Inferior parietal cortex (tissue), 1 donor: ENCODE measurements around the gene ANKFN1.

Source experiments
- DNase-seq: peaks from one replicate; pipeline ENCODE4 v3.0.0-alpha.2; 2016; ENCODE audit errors: extremely low spot score

ANKFN1 gene

DNA sequence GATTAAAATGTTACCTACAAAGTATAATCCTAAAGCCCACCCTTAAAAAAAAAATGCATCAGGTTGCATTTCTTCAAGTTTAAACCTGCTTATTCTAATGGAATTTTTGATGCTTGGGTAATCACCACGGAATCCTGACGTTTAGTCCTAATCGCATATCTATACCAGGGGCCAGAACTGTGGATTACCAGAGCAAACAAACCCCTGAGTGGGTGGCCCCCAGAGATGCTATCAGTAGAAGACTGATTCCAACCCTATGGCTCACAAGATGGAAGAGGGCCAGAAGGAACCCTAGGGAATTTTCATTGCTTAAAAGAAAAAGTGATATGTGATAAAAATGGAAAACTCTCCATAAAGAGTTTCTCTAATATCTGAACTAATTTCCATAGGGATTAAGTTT lies 288.0 kb downstream of the ANKFN1 start:
- no peak for DNase-seq

DNA sequence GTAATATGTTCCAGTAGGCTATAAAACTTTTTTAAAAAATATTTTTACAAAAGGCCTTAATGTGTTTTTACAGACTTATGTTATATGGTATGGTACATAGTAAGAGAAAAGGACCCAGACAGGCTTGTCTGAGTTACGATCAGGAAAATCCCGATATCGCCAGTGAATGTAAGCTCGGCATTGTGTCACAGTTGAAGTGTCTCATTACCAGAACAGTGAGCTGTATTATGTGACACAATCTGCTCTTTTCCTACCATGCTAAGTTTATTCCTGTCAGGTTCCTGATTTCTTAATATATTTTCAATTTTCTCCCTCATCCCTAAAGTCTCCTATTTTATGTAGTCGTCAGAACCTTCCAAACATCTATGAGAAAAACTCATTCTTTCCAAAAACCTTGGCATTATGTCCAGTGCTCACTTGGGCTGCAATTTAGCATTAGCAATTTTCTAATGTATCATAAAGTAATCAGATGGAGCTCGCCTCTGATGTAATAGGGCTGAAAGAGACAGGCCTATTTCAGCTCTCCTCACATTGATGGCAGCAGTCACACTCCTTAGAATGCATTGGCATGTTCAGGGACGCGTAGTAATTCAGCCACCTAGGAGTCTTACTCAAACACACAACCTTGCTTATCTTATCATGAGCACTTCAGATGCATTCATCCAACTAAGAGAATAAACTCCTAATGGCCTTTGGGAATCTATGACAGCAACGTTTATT lies 292.6 kb downstream of the ANKFN1 start:
- DNase-seq = no peak

- no peak for DNase-seq
Measured at GRCh38 chr17:56447171-56447570, 293.9 kb downstream of the ANKFN1 start.

GRCh38 chr17:56448371-56448770 lies 295.1 kb downstream of the ANKFN1 start:
- DNase-seq = no peak

GRCh38 chr17:56449176-56449575 lies 295.9 kb downstream of the ANKFN1 start:
- no peak for DNase-seq

- no peak for DNase-seq
Measured at GRCh38 chr17:56451629-56452028, 298.4 kb downstream of the ANKFN1 start.

DNA sequence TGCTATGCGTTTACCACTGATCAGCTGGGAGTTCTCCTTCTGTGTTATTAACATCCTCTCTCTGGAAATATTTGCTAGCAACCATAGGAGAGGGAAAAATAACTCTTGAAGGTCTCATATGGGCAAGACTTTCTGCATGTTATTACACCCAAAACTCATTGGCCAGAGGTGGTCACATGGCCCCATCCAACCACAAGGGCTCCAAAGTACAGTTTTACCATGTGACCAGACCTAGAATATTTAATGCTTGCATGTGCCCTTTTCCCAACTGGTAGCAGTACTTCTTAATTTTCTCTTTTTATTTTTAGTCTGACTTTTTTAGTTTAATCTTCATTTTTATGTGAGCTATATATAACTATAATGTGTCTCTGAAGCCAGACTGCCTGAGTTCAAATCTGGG lies 299.2 kb downstream of the ANKFN1 start:
- DNase-seq = no peak

GRCh38 chr17:56457501-56457900 lies 304.2 kb downstream of the ANKFN1 start:
- DNase-seq = no peak

GRCh38 chr17:56465886-56466285 lies 312.6 kb downstream of the ANKFN1 start:
- no peak for DNase-seq

GRCh38 chr17:56468840-56469239 lies 315.6 kb downstream of the ANKFN1 start:
- no peak for DNase-seq

DNA sequence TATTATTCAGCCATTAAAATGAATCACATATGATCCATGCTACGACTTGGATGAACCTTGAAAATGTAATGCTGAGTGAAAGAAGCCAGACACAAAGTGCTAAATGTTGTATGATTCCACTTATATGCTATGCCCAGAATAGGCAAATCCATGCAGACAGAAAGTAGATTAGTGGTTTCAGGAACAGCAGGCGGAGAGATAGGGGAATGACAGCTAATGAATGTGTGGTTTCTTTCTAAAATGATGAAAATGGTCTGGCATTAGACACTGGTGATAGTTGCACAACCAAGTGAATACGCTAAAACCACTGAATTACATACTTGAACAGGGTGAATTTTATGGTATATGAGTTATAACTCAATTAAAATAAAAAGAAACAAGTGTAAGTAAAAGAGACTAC lies 318.4 kb downstream of the ANKFN1 start:
- no peak for DNase-seq

DNA sequence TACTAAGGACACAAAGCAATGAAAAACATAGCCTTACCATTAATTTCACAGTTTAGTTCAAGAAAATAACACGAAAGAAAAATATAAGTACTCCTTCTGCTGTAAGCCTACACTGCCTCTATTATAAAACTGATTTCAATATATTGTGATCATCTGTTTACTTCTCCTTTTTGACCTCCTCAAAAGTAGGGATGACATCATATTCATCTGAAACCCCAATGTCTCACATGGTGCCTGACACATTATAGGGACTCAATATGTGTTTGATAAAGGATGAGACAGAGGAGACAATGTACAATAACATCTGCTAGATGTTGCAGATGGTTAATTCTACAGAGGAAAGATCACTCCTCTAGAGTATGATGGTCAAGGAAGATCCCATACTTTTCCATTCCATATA lies 321.8 kb downstream of the ANKFN1 start:
- no peak for DNase-seq

DNA sequence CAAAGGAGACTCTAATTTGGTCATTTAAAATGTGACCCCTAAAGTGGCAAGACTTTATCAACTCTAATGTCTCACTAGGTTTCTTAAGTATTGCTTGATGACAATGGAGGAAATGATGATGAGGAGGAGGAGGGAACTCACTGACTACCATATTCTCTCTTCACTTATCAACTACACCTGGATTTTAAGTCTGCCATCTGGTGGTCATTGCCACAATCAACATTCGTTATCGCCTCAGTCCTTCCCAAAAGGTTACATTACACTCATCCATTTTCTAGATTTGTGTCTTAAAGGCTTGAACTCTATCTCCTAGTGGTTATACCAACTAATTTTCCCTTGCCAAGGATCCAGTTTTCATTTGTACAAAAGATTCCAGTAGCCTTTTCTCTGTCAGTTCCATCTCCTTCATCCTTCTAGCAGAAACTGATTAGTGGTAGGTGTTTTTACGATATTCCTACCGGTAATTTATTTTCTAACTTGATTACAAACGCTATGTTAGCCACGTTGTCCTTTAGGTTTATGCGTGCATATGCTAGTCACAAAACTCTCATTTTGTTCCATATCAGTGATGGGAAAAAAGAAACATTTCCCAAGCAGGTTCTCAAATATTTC lies 325.7 kb downstream of the ANKFN1 start:
- peak; percentile 47 for DNase-seq

GRCh38 chr17:56480501-56480900 lies 327.2 kb downstream of the ANKFN1 start:
- DNase-seq = no peak

DNA sequence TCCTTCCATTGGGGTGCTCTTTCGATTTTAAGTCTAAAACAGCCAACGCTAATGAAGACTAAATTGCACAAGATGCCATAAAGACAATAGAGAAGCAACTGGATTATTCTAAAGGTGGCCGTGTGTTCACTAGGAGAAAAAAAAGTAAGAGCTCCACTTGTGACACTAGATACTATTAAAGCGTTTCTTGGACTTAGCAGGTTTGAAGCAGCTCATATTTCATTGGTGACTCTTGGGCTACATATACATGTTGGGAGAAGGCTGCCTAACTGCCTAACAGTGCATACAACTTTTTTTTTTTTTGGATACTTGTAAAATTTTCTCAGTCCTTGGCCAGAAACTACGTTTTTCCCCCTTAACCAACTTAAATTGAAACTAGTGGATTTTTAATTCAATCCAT lies 328.4 kb downstream of the ANKFN1 start:
- DNase-seq = no peak

GRCh38 chr17:56482229-56482628 lies 329.0 kb downstream of the ANKFN1 start:
- DNase-seq = no peak

DNA sequence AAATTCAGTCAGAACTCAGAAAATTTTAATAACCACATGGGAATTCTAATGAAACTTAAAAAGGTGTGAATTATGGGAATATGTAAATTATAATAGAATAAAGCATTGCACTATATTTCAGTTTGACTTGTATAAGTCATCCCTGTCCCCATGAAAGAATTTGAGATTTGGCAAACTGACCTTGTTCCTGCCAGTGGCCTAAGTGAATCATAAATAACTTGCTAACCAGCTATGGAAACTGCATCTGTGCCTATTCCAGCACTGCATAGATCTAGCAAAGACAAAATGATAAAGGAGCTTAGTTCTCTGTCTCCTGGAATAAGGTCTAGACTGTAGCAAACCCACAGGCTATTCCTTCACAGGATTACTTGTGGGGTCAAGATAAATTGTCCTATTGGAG lies 333.5 kb downstream of the ANKFN1 start:
- DNase-seq = no peak

- no peak for DNase-seq
Measured at GRCh38 chr17:56488800-56489199, 335.5 kb downstream of the ANKFN1 start.

- DNase-seq = no peak
Measured at GRCh38 chr17:56489980-56490379, 336.7 kb downstream of the ANKFN1 start.

- DNase-seq = no peak
Measured at GRCh38 chr17:56495556-56495955, 342.3 kb downstream of the ANKFN1 start.

DNA sequence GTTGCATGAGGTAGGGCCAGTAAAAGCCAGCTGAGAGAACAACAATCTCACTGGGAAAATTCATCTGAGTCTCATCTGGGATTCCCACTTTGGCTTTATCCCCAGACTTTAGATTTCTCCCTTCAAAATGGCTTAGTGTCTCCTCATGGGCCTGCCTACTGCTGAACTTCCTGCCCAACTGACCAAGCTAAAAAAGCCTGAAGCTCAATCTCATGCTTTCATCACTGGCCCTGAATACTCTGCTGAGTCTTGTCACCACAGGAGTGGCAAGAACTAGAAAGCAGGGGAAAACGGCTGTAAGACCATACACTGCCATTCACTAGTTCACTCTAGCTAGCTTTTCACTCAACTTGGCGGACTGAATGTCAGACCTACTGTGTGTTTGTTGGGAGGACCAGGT lies 343.9 kb downstream of the ANKFN1 start:
- no peak for DNase-seq

GRCh38 chr17:56499799-56500388 lies 346.6 kb downstream of the ANKFN1 start:
- peak; percentile 3 for DNase-seq

- no peak for DNase-seq
Measured at GRCh38 chr17:56502120-56502654, 348.9 kb downstream of the ANKFN1 start.
